Stomach (tissue), 4 donors: ENCODE results near the gene GRAMD1B.

Experiments
- CTCF ChIP-seq, 7 experiments: fragments of 450-650 bp in 4 of 7; fragments of 200-600 bp in 3 of 7; sonication (generic) in 3 of 7; IDR thresholded peaks; one replicate each; pipeline ENCODE4 v1.5.1; 2016 to 2019; ENCODE audit warnings: antibody characterized with exemption in 7 of 7, control low read depth in 2 of 7, mild to moderate bottlenecking in 1 of 7
- POLR2A ChIP-seq, 4 donors: fragments of 450-650 bp; IDR thresholded peaks; one replicate each; pipeline ENCODE4 v1.6.1; 2016; ENCODE audit warnings: antibody characterized with exemption in 4 of 4, control low read depth in 2 of 4, mild to moderate bottlenecking in 1 of 4, moderate library complexity in 1 of 4

- no peak for TF ChIP-seq CTCF (IDR thresholded peaks at IDR 0.05)
- no peak for TF ChIP-seq POLR2A (IDR thresholded peaks at IDR 0.05)
Observed at GRCh38 chr11:123588864-123589262, 158.8 kb downstream of the GRAMD1B start.
